H1 (cell line): Measurements from ENCODE around the gene NUP98. TPM values are rescaled to one million over a fixed set of nuclear protein-coding genes. Genes with fewer than 3 reads are reported as not detected.

Experiments
- BRCA1 ChIP-seq: IDR thresholded peaks from 2 replicates; pipeline ENCODE4 v1.6.1; 2012; ENCODE audit warnings: low read depth, low read length, improper control_type of control experiment
- CBX5 ChIP-seq: fragments of 300-800, 300-1000 bp; sonication (generic); IDR thresholded peaks from 2 replicates; pipeline ENCODE4 v1.7.1; 2016; ENCODE audit warnings: antibody characterized with exemption, low read length, low read depth
- FOSL1 ChIP-seq: IDR thresholded peaks from 2 replicates; pipeline ENCODE4 v1.6.1; 2011; ENCODE audit warnings: mild to moderate bottlenecking, low read depth, low read length, moderate library complexity; ENCODE audit not compliant: insufficient read depth
- JUN ChIP-seq: IDR thresholded peaks from 2 replicates; pipeline ENCODE4 v1.6.1; 2011; ENCODE audit warnings: low read depth, mild to moderate bottlenecking, improper control_type of control experiment, low read length
- KDM1A ChIP-seq: fragments of 200-600, 300-600 bp; sonication (generic); IDR thresholded peaks from 2 replicates; pipeline ENCODE4 v1.7.1; 2016; ENCODE audit warnings: mild to moderate bottlenecking, low read length, borderline replicate concordance
- POU5F1 ChIP-seq: IDR thresholded peaks from 2 replicates; pipeline ENCODE4 v1.6.1; 2011; ENCODE audit warnings: low read depth, mild to moderate bottlenecking, low read length, moderate library complexity
- RBBP5 ChIP-seq: IDR thresholded peaks from 2 replicates; pipeline ENCODE4 v1.7.1; 2012; ENCODE audit warnings: low read depth, mild to moderate bottlenecking, inconsistent platforms, low read length, moderate library complexity, borderline replicate concordance
- SP2 ChIP-seq: IDR thresholded peaks from 2 replicates; pipeline ENCODE4 v1.6.1; 2012; ENCODE audit warnings: mild to moderate bottlenecking, low read length, inconsistent platforms
- YY1 ChIP-seq: IDR thresholded peaks from 2 replicates; pipeline ENCODE4 v1.6.1; 2011; ENCODE audit warnings: low read depth, mild to moderate bottlenecking, low read length
- polyA plus RNA-seq, 7 experiments: library from polyadenylated mRNA; depleted of rRNA in 3 of 7; stranded (reverse) in 5 of 7; unstranded in 2 of 7; fragments of >200 nt in 5 of 7; fragments of 200-250 nt in 2 of 7; gene quantifications; 1 replicate in 5 of 7; 2 replicates in 1 of 7; 4 replicates in 1 of 7; pipeline versions ENCODE4 v1.2.1 to v1.2.3, GENCODE V29; 2011 to 2013; ENCODE audit warnings: missing spikeins in 2 of 7, mixed read lengths in 2 of 7
- total RNA-seq: library from RNA; stranded (reverse); fragmentation: NEBNext Ultra II Directional; extraction: Animal tissue kit (Norgen Biotek cat#: 25700); gene quantifications from 2 replicates; pipeline ENCODE4 v1.2.1, GENCODE V29; 2021
- TF ChIP-seq, protein P1 (sequence below): fragments of 300-600 bp; sonication (generic); IDR thresholded peaks from 2 replicates; pipeline ENCODE4 v1.7.1; 2012; ENCODE audit warnings: low read length, moderate library complexity, mild to moderate bottlenecking, inconsistent platforms; ENCODE audit not compliant: insufficient replicate concordance

The NUP98 gene
- total and polyA plus RNA-seq, 2 of the 8 experiments (the other 6 are each of a cell fraction or from before 2014, with no cell fraction given) = 98.6 to 261 TPM

DNA sequence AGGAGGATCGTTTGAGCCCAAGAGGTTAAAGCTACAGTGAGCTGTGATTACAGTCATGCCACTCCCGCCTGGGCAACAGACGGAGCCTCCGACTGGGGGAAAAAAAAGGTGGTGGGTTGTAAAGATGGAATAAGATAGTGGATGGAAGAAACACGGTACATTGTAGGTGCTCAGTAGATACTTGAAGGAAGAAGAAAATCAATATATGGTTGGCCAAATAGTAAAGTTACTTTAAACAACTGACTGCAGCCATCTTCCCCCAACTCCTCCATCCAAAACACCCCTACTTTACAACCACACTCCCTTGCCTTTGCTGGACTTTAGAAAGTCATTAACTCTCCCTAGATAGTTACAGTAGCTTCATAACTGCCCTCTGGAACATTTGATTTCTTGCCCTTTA is 2.5 kb upstream of the NUP98 start (continued):
- TF ChIP-seq, protein P1, sequence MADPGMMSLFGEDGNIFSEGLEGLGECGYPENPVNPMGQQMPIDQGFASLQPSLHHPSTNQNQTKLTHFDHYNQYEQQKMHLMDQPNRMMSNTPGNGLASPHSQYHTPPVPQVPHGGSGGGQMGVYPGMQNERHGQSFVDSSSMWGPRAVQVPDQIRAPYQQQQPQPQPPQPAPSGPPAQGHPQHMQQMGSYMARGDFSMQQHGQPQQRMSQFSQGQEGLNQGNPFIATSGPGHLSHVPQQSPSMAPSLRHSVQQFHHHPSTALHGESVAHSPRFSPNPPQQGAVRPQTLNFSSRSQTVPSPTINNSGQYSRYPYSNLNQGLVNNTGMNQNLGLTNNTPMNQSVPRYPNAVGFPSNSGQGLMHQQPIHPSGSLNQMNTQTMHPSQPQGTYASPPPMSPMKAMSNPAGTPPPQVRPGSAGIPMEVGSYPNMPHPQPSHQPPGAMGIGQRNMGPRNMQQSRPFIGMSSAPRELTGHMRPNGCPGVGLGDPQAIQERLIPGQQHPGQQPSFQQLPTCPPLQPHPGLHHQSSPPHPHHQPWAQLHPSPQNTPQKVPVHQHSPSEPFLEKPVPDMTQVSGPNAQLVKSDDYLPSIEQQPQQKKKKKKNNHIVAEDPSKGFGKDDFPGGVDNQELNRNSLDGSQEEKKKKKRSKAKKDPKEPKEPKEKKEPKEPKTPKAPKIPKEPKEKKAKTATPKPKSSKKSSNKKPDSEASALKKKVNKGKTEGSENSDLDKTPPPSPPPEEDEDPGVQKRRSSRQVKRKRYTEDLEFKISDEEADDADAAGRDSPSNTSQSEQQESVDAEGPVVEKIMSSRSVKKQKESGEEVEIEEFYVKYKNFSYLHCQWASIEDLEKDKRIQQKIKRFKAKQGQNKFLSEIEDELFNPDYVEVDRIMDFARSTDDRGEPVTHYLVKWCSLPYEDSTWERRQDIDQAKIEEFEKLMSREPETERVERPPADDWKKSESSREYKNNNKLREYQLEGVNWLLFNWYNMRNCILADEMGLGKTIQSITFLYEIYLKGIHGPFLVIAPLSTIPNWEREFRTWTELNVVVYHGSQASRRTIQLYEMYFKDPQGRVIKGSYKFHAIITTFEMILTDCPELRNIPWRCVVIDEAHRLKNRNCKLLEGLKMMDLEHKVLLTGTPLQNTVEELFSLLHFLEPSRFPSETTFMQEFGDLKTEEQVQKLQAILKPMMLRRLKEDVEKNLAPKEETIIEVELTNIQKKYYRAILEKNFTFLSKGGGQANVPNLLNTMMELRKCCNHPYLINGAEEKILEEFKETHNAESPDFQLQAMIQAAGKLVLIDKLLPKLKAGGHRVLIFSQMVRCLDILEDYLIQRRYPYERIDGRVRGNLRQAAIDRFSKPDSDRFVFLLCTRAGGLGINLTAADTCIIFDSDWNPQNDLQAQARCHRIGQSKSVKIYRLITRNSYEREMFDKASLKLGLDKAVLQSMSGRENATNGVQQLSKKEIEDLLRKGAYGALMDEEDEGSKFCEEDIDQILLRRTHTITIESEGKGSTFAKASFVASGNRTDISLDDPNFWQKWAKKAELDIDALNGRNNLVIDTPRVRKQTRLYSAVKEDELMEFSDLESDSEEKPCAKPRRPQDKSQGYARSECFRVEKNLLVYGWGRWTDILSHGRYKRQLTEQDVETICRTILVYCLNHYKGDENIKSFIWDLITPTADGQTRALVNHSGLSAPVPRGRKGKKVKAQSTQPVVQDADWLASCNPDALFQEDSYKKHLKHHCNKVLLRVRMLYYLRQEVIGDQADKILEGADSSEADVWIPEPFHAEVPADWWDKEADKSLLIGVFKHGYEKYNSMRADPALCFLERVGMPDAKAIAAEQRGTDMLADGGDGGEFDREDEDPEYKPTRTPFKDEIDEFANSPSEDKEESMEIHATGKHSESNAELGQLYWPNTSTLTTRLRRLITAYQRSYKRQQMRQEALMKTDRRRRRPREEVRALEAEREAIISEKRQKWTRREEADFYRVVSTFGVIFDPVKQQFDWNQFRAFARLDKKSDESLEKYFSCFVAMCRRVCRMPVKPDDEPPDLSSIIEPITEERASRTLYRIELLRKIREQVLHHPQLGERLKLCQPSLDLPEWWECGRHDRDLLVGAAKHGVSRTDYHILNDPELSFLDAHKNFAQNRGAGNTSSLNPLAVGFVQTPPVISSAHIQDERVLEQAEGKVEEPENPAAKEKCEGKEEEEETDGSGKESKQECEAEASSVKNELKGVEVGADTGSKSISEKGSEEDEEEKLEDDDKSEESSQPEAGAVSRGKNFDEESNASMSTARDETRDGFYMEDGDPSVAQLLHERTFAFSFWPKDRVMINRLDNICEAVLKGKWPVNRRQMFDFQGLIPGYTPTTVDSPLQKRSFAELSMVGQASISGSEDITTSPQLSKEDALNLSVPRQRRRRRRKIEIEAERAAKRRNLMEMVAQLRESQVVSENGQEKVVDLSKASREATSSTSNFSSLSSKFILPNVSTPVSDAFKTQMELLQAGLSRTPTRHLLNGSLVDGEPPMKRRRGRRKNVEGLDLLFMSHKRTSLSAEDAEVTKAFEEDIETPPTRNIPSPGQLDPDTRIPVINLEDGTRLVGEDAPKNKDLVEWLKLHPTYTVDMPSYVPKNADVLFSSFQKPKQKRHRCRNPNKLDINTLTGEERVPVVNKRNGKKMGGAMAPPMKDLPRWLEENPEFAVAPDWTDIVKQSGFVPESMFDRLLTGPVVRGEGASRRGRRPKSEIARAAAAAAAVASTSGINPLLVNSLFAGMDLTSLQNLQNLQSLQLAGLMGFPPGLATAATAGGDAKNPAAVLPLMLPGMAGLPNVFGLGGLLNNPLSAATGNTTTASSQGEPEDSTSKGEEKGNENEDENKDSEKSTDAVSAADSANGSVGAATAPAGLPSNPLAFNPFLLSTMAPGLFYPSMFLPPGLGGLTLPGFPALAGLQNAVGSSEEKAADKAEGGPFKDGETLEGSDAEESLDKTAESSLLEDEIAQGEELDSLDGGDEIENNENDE = no peak
- TF ChIP-seq BRCA1 (no peak), JUN (no peak), KDM1A (no peak), POU5F1 (no peak), YY1 (no peak), SP2 (no peak), RBBP5 (no peak), CBX5 (no peak), FOSL1 (no peak)
